Measurements from ENCODE around the gene OPN1LW. TPM values are rescaled to one million over a fixed set of nuclear protein-coding genes. Genes with fewer than 3 reads are reported as not detected.
"Not testable (repeated sequence)": the region's sequence is repeated elsewhere in the genome, so short reads cannot be mapped to it uniquely, and the experiment has no call there.

OPN1LW gene
- total RNA-seq, 2 experiments from 2014 or later: not detected

DNA sequence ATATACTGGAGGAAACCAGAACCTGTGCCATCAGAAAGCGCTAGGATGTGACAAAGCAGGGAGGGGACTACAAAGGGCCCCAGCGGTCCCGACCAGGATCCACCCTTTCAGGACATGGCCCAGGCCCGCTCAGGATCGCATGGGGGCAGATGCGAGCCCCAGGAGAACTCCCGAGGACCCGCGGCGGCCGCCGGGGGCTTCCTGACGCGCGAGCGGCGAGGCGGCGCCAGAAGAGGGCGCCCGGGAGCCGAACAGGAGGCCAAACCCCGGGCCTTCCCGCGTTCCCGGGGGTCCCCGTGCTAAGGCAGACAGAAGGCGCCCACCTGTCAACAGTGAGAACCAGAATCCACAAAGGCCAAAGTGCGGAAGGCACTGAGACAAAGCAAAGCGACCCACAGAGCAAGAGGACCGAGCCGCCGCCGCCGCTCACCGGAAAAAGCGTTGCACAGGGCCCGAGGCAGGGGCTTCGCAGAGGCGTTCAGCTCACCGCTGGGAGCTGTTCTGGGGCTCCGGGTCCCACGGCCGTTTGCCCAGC, 7.3 kb upstream of the OPN1LW start:
- DNase-seq: peak; percentile 71
- no peaks in the 10 kb centered on the region for H3K9me3 Mint-ChIP-seq
- peak overlapping the region; percentile 79 for H3K27ac Mint-ChIP-seq
- H3K4me1 Mint-ChIP-seq (ENCODE audit: low read depth): peaks cover 21% of the 10 kb centered on the region
- CTCF ChIA-PET: interaction anchor here (0.6 to 1.9 kb wide), 11 partner anchors 21 to 397 kb away, joined by 3 to 8 read pairs (median 4); no protein-coding TSS in a partner anchor
- H3K27me3 Mint-ChIP-seq: no peaks in the 10 kb centered on the region
- intact Hi-C loops (cut with micrococcal nuclease): loop anchor here (1.0 kb wide), 1 partner anchor 39 kb away; the partner anchor contains the start of gene MECP2
- POLR2A ChIA-PET: no interaction called here
- no peaks in the 10 kb centered on the region for H3K36me3 Mint-ChIP-seq
- H3K4me3 Mint-ChIP-seq: peak overlapping the region; percentile 70

DNA sequence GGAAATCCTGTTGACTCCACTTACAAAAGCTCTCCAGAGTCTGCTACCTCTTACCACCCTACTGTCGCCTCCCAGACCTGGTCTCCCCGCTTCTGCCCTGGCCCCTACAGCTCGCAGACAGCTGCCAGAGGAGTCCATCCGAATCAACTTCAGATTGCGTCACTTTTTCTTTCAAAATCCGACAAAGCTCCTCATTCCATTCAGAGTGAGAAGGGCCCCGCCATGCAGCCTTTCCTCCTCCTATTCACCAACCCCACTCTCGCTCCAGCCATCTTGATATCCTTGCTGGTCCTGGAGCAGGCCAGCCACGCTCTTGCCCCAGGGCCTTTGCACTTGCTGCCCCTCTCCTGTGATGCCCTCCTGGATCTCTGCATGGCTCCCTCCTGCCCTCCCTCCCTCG, 5.2 kb upstream of the OPN1LW start:
- H3K27ac Mint-ChIP-seq: no peak overlapping the region
- ChIA-PET POLR2A (no interaction called here), CTCF (interaction anchor here (1.6 kb wide), 1 partner anchor 169 kb away, joined by 6 read pairs; no protein-coding TSS in a partner anchor)
- peaks cover 21% of the 10 kb centered on the region for H3K4me1 Mint-ChIP-seq (ENCODE audit: low read depth)
- no peaks in the 10 kb centered on the region for H3K27me3 Mint-ChIP-seq
- no peak for DNase-seq
- no peaks in the 10 kb centered on the region for H3K9me3 Mint-ChIP-seq
- H3K36me3 Mint-ChIP-seq: no peaks in the 10 kb centered on the region
- intact Hi-C loops (cut with micrococcal nuclease): no loop called here
- H3K4me3 Mint-ChIP-seq: no peak overlapping the region

DNA sequence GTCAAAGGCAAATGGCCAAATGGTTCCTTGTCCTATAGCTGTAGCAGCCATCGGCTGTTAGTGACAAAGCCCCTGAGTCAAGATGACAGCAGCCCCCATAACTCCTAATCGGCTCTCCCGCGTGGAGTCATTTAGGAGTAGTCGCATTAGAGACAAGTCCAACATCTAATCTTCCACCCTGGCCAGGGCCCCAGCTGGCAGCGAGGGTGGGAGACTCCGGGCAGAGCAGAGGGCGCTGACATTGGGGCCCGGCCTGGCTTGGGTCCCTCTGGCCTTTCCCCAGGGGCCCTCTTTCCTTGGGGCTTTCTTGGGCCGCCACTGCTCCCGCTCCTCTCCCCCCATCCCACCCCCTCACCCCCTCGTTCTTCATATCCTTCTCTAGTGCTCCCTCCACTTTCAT, 3.8 kb upstream of the OPN1LW start:
- no peak overlapping the region for H3K4me3 Mint-ChIP-seq
- no peak for DNase-seq
- no peaks in the 10 kb centered on the region for H3K27me3 Mint-ChIP-seq
- peaks cover 13% of the 10 kb centered on the region for H3K4me1 Mint-ChIP-seq (ENCODE audit: low read depth)
- ChIA-PET POLR2A (no interaction called here), CTCF (interaction anchor here (1.6 kb wide), 1 partner anchor 168 kb away, joined by 6 read pairs; no protein-coding TSS in a partner anchor)
- no peaks in the 10 kb centered on the region for H3K9me3 Mint-ChIP-seq
- H3K27ac Mint-ChIP-seq: no peak overlapping the region
- no peaks in the 10 kb centered on the region for H3K36me3 Mint-ChIP-seq
- intact Hi-C loops (cut with micrococcal nuclease): no loop called here

DNA sequence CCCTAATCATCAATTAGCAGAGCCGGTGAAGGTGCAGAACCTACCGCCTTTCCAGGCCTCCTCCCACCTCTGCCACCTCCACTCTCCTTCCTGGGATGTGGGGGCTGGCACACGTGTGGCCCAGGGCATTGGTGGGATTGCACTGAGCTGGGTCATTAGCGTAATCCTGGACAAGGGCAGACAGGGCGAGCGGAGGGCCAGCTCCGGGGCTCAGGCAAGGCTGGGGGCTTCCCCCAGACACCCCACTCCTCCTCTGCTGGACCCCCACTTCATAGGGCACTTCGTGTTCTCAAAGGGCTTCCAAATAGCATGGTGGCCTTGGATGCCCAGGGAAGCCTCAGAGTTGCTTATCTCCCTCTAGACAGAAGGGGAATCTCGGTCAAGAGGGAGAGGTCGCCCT, 3.3 kb upstream of the OPN1LW start:
- Mint-ChIP-seq H3K9me3 (no peaks in the 10 kb centered on the region), H3K36me3 (no peaks in the 10 kb centered on the region), H3K4me3 (no peak overlapping the region), H3K4me1 (ENCODE audit: low read depth) (peaks cover 9% of the 10 kb centered on the region), H3K27ac (no peak overlapping the region), H3K27me3 (no peaks in the 10 kb centered on the region)
- ChIA-PET CTCF (no interaction called here), POLR2A (no interaction called here)
- intact Hi-C loops (cut with micrococcal nuclease): no loop called here
- DNase-seq: no peak

DNA sequence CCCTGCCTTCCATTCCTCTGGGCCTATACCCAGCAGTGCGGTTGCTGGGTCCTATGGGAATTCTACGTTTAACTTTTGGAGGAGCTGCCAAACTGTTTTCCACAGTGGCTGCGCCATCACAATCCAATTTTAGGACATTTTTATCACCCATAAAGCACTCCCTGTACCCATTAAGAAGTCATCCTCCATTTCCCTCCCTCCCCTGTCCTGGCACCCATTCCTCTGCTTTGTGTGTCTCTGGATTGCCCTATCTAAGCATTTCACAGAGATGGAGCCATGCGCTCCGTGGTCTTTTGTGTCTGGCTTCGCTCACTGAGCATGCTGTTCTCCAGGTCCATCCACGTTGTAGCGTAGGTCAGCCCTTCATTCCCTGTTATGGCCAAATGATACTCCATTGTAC, 1.7 kb upstream of the OPN1LW start:
- ChIA-PET POLR2A (no interaction called here), CTCF (no interaction called here)
- peaks cover 2% of the 10 kb centered on the region for H3K4me1 Mint-ChIP-seq (ENCODE audit: low read depth)
- H3K27ac Mint-ChIP-seq: no peak overlapping the region
- H3K27me3 Mint-ChIP-seq: no peaks in the 10 kb centered on the region
- no peaks in the 10 kb centered on the region for H3K36me3 Mint-ChIP-seq
- no peaks in the 10 kb centered on the region for H3K9me3 Mint-ChIP-seq
- DNase-seq: no peak
- intact Hi-C loops (cut with micrococcal nuclease): no loop called here
- H3K4me3 Mint-ChIP-seq: no peak overlapping the region

DNA sequence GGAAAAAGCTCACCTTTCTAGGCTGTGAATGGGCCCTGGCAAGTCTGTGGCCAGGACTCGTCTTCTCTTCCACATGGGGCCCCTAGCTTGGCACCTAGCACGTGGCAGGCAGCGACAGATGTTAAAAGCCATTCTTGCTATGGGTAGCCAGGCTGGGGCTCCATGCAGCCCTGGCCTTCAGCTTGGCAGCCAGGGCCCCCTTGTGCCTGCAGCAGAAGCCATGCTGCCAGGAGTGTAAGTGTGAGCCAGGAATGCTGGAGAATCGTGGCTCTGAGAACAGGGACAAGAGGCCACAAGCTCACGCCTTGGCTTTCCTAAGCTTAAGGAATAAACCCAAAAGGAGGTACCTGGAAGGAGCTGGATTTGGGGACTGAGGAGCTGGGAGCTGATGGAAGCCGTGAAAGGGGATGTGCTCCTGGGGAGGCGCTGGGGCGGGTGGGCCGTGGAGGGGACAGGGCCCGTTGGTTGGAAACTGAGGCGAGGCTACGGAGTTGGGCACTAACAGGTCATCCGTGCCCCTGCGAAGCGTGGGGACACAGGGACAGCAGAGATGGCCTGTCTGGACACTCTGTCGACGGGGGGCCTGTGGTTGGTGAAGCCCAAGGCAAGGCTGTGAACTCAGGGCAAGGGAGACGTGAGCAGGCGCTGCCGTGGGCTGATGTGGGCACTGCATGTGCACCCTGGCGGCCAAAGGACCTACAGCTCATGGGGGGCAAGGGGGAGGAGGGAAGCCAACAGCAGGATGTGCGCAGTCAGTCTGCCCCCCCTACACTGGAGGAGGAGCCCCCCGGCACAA, 895 bp upstream of the OPN1LW start:
- Mint-ChIP-seq H3K27ac (no peak overlapping the region), H3K4me1 (ENCODE audit: low read depth) (peaks cover 2% of the 10 kb centered on the region), H3K36me3 (no peaks in the 10 kb centered on the region), H3K9me3 (no peaks in the 10 kb centered on the region), H3K27me3 (no peaks in the 10 kb centered on the region), H3K4me3 (no peak overlapping the region)
- ChIA-PET POLR2A (no interaction called here), CTCF (no interaction called here)
- intact Hi-C loops (cut with micrococcal nuclease): no loop called here
- no peak for DNase-seq

DNA sequence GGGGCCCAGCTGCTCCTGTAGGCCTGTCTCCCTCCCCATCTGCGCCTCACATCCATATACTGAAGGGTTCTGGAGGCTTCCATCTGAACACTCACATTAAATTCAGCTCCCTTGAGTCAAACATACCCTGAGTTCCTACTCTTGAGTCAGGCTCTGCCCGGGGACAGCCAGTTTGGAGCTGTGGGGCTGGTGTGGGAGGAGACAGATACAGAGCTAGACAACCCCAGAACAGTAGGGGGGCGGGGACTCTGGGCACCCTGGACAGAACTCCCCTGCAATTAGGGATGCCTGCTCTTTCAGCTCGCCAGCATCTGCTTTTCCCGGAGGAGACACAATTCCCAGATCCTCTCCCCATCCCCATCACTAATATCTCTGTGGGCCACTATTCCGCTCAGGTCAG, 7.0 kb downstream of the OPN1LW start:
- H3K27me3 Mint-ChIP-seq: not testable (repeated sequence)

DNA sequence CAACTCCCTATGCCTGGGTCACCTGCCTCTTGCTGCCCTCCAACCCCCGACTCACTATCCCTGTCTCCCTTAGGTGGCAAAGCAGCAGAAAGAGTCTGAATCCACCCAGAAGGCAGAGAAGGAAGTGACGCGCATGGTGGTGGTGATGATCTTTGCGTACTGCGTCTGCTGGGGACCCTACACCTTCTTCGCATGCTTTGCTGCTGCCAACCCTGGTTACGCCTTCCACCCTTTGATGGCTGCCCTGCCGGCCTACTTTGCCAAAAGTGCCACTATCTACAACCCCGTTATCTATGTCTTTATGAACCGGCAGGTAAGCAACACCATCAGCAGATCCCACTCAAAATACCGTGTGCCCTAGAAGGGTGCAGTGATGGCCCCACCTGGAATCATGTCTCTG, 12.2 kb downstream of the OPN1LW start:
- H3K4me3 Mint-ChIP-seq; DNase-seq; intact Hi-C loops (cut with micrococcal nuclease); H3K27me3 Mint-ChIP-seq; H3K9me3 Mint-ChIP-seq; CTCF ChIA-PET; H3K4me1 Mint-ChIP-seq (ENCODE audit: low read depth); H3K36me3 Mint-ChIP-seq; POLR2A ChIA-PET; H3K27ac Mint-ChIP-seq: not testable (repeated sequence)

More for the DNA sequence above, 7.0 kb downstream of the OPN1LW start:
- H3K36me3 Mint-ChIP-seq; H3K4me1 Mint-ChIP-seq (ENCODE audit: low read depth); POLR2A ChIA-PET; DNase-seq; H3K9me3 Mint-ChIP-seq; intact Hi-C loops (cut with micrococcal nuclease); H3K27ac Mint-ChIP-seq; CTCF ChIA-PET; H3K4me3 Mint-ChIP-seq: not testable (repeated sequence)

DNA sequence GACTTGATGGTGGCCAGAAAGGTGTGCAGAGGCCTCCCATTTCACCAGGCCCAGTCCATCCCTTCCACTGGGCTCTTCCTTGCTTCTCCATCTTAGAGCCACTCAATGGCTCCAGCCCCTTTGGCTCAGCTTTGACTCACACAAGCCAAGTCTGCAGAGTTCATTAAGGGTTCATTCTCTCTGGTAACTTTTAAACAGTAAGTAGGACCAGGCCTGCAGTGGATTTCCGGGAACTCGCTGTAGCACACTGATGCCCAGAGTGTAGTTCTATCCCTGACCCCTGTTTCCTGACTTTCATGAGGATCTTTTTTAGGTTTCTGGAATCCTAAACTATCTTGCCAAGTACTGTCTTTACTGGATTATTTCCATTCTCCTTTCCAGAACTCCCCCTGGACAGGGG, 13.2 kb downstream of the OPN1LW start:
- H3K27me3 Mint-ChIP-seq; H3K4me1 Mint-ChIP-seq (ENCODE audit: low read depth); CTCF ChIA-PET; H3K27ac Mint-ChIP-seq; intact Hi-C loops (cut with micrococcal nuclease); H3K9me3 Mint-ChIP-seq; H3K4me3 Mint-ChIP-seq; H3K36me3 Mint-ChIP-seq; POLR2A ChIA-PET; DNase-seq: not testable (repeated sequence)

DNA sequence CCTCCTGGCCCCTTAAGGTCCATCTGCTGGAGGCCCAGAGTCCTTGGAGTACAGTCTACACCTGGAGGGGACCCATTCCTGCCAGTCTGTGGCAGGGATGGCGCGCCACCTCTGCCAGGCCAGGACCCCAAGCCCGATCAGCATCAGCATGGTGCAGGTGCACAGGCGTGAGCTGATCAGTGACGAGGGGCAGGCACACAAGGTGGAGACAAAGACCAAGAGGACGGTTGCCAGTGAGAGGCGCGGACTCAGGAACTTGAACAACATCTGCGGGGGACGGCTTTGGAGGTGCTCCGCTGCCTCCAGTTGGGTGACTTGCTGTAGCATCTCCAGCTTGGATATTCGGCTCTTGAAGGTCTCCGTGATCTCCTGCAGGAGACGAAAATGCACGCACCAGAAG, 15.3 kb downstream of the OPN1LW start:
- H3K36me3 Mint-ChIP-seq; DNase-seq; CTCF ChIA-PET; H3K27ac Mint-ChIP-seq; H3K27me3 Mint-ChIP-seq; H3K4me3 Mint-ChIP-seq; intact Hi-C loops (cut with micrococcal nuclease); POLR2A ChIA-PET; H3K9me3 Mint-ChIP-seq; H3K4me1 Mint-ChIP-seq (ENCODE audit: low read depth): not testable (repeated sequence)

DNA sequence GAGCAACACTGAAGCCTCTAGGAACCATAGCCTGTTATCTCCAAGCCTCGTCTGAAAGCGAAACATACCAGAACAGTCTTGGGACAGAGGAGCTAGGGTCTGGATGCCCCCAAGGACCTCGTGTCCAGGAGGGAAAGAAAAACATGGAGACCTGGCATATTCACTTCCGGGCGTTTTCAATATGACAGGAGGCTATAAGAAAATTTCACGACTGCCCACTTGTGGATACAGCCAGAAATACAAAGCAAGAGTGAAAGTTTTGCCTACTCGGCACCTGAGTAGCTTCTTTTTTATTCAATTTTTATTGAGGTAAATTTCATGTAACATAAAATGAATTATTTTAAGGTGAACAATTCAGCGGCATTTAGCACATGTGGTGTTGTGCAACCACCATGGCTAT, 20.9 kb downstream of the OPN1LW start:
- not testable (repeated sequence) for H3K27me3 Mint-ChIP-seq

DNA sequence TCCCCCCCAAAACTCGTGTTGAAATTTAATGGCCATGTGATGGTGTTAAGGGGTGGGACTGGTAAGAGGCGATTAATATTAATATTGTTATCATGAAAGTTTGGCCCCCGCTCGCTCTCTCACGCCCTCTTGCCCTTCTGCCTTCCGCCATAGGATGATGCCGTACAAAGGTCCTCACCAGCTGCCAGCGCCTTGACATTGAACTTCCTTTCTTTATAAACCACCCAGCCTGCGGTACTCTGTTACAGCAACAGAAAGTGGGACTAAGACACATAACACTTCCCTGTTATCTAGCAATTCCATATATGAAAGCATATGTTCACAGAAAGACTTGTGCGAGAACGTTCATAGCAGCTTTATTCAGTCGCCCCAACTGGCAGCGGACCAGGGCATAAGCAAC, 24.3 kb downstream of the OPN1LW start:
- POLR2A ChIA-PET: not testable (repeated sequence)

More for the DNA sequence above, 20.9 kb downstream of the OPN1LW start:
- DNase-seq; POLR2A ChIA-PET; CTCF ChIA-PET; intact Hi-C loops (cut with micrococcal nuclease); H3K4me1 Mint-ChIP-seq (ENCODE audit: low read depth); H3K4me3 Mint-ChIP-seq; H3K36me3 Mint-ChIP-seq; H3K27ac Mint-ChIP-seq; H3K9me3 Mint-ChIP-seq: not testable (repeated sequence)

DNA sequence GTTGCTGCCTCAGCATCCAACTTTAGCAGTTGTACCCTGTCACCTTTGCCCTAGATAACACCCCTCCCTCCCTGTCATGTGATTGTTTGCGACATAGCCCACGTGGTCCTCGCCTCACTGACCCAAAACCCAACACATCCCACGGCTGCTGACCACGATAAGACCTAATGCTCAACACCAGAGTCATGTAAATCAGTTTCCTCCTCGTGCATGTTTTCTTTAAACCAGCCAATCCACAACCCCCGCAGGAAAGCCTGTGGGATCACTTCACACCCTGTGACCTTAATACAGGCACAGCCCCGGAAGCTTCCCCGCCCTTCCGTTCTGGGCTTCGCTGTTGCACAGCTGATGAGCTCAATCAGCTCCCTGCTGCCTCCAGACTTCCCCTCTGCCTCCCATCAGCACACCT, 28.5 kb downstream of the OPN1LW start:
- POLR2A ChIA-PET, H3K4me3 Mint-ChIP-seq, H3K27ac Mint-ChIP-seq: not testable (repeated sequence)

More for the DNA sequence above, 24.3 kb downstream of the OPN1LW start:
- H3K36me3 Mint-ChIP-seq; H3K9me3 Mint-ChIP-seq; H3K4me3 Mint-ChIP-seq; H3K27ac Mint-ChIP-seq; intact Hi-C loops (cut with micrococcal nuclease); CTCF ChIA-PET; H3K27me3 Mint-ChIP-seq; H3K4me1 Mint-ChIP-seq (ENCODE audit: low read depth); DNase-seq: not testable (repeated sequence)

More for the DNA sequence above, 28.5 kb downstream of the OPN1LW start:
- H3K36me3 Mint-ChIP-seq; DNase-seq; intact Hi-C loops (cut with micrococcal nuclease); H3K4me1 Mint-ChIP-seq (ENCODE audit: low read depth); CTCF ChIA-PET; H3K27me3 Mint-ChIP-seq; H3K9me3 Mint-ChIP-seq: not testable (repeated sequence)

All from activated CD4-positive, alpha-beta memory T cell treated with anti-CD3 and anti-CD28 coated beads for 36 hours (primary cell).